ENCODE results near the gene DHRS12. TPM values are rescaled to one million over a fixed set of nuclear protein-coding genes. Genes with fewer than 3 reads are reported as not detected.

DHRS12 gene
- polyA plus RNA-seq, 1 experiment = 5.6 TPM

DNA sequence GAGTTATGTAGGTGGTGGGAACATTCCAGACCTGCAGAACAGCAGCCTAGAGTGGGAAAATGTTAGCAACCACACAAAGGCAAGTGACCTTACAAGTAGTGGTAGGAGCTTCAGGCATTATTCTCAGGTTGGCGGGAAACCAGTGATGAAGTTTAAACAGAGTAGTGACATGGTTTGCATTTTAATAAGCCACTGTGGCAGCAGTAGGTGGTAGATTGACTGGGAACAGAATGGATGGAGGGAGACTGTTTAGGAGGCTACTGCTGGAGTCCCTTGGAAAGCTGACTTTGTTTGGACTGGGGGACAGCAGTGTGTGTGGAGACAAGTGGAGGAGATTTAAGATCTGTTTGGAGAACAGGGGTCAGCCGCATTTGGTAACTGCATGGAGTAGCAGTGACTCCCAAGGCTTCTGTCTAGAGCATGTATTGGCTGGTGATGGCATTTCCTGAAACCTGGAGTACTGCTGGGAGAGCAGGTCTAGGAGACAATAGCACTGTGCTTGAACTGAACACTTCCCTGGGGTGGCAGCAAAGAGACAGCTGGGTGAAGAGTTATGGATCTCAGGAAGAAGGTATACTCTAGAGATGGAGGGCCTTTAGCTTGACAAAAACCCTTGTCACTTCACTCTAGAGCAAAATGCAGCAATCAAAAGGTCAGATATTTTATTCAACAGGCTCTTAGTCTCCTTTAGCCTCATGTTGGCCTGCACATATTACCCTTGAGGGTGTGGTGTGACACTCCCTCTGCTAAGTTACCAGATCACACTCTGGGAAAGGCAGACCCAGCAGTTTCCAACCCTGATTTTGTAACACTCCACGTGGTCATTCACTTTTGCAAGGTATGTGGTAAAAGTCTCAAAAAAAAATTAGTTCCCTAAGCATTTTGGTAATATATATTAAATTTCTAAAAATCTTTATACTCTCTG, 70.3 kb downstream of the DHRS12 start:
- TF ChIP-seq CTCF (IDR thresholded peaks at IDR 0.05; ENCODE audit: insufficient read depth, low read depth, low read length) = 0 out of 2 replicates have a peak, but pooled peaks have one; percentile 17
- H3K27me3 ChIP-seq (ENCODE audit: control insufficient read depth, insufficient read depth, low read length) = no peaks in the 10 kb centered on the region
- no peak overlapping the region for H3K4me3 ChIP-seq (ENCODE audit: low read depth, low read length)
- POLR2A ChIA-PET = no interaction called here
- CTCF ChIA-PET = interaction anchor here (0.9 to 1.2 kb wide), 4 partner anchors 10 to 108 kb away, joined by 3 to 4 read pairs (median 3); no protein-coding TSS in a partner anchor
- no peaks in the 10 kb centered on the region for H3K36me3 ChIP-seq (ENCODE audit: control insufficient read depth, insufficient read depth, low read length)
- DNase-seq (ENCODE audit: low read depth) = no peak

DNA sequence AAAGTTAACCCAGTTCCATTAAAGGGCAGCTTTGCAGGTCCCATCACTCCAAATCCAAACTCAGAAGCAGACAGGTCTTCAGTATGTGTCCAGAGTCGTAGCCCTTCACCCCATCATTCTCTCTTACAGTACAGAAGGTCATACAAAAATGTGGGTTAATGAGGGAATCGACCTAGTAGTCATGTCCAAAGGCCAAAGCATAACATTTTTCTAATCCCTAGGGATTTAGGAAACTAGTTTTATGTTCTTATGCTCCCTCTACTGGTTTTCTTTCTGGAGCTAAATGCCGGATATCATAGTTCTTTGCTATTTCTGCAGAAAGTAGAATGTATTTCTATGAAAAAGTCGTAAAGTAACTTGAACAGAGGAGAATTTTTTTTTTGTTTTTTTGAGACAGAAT, 72.2 kb downstream of the DHRS12 start:
- no peaks in the 10 kb centered on the region for H3K27me3 ChIP-seq (ENCODE audit: control insufficient read depth, insufficient read depth, low read length)
- ChIA-PET CTCF (interaction anchor here (0.6 to 1.9 kb wide), 23 partner anchors 8 to 303 kb away, joined by 3 to 7 read pairs (median 4); partner anchors contain the start of gene INTS6), POLR2A (interaction anchor here (0.7 kb wide), 1 partner anchor 118 kb away, joined by 4 read pairs; no protein-coding TSS in a partner anchor)
- H3K4me3 ChIP-seq (ENCODE audit: low read depth, low read length) = no peak overlapping the region
- H3K36me3 ChIP-seq (ENCODE audit: control insufficient read depth, insufficient read depth, low read length) = no peaks in the 10 kb centered on the region
- no peak for DNase-seq (ENCODE audit: low read depth)
- peak; percentile 51 for TF ChIP-seq CTCF (IDR thresholded peaks at IDR 0.05; ENCODE audit: insufficient read depth, low read depth, low read length)

GRCh38 chr13:51730927-51731326, 73.0 kb downstream of the DHRS12 start:
- TF ChIP-seq CTCF (IDR thresholded peaks at IDR 0.05; ENCODE audit: insufficient read depth, low read depth, low read length) = no peak
- no peaks in the 10 kb centered on the region for H3K27me3 ChIP-seq (ENCODE audit: control insufficient read depth, insufficient read depth, low read length)
- no peak for DNase-seq (ENCODE audit: low read depth)
- H3K36me3 ChIP-seq (ENCODE audit: control insufficient read depth, insufficient read depth, low read length) = no peaks in the 10 kb centered on the region
- no peak overlapping the region for H3K4me3 ChIP-seq (ENCODE audit: low read depth, low read length)
- ChIA-PET POLR2A (no interaction called here), CTCF (interaction anchor here (0.7 to 1.9 kb wide), 14 partner anchors 9 to 302 kb away, joined by 3 to 7 read pairs (median 4); partner anchors contain the start of gene INTS6)

- Histone ChIP-seq H3K4me3 (ENCODE audit: low read depth, low read length) (no peak overlapping the region), H3K27me3 (ENCODE audit: control insufficient read depth, insufficient read depth, low read length) (no peaks in the 10 kb centered on the region), H3K36me3 (ENCODE audit: control insufficient read depth, insufficient read depth, low read length) (no peaks in the 10 kb centered on the region)
- TF ChIP-seq CTCF (IDR thresholded peaks at IDR 0.05; ENCODE audit: insufficient read depth, low read depth, low read length) = no peak
- DNase-seq (ENCODE audit: low read depth) = no peak
- CTCF ChIA-PET = interaction anchor here (0.6 kb wide), 1 partner anchor 1975 kb away, joined by 3 read pairs; no protein-coding TSS in a partner anchor
- POLR2A ChIA-PET = no interaction called here
Observed at GRCh38 chr13:51729866-51730553, 74.0 kb downstream of the DHRS12 start.

GRCh38 chr13:51728972-51729371, 75.0 kb downstream of the DHRS12 start:
- no peak for TF ChIP-seq CTCF (IDR thresholded peaks at IDR 0.05; ENCODE audit: insufficient read depth, low read depth, low read length)
- DNase-seq (ENCODE audit: low read depth) = no peak
- CTCF ChIA-PET = interaction anchor here (0.8 to 1.6 kb wide), 2 partner anchors 140 to 284 kb away, joined by 3 to 5 read pairs; no protein-coding TSS in a partner anchor
- H3K4me3 ChIP-seq (ENCODE audit: low read depth, low read length) = no peak overlapping the region
- POLR2A ChIA-PET = interaction anchor here (0.5 to 0.6 kb wide), 2 partner anchors 21 to 411 kb away, joined by 5 to 6 read pairs; no protein-coding TSS in a partner anchor
- no peaks in the 10 kb centered on the region for H3K27me3 ChIP-seq (ENCODE audit: control insufficient read depth, insufficient read depth, low read length)
- no peaks in the 10 kb centered on the region for H3K36me3 ChIP-seq (ENCODE audit: control insufficient read depth, insufficient read depth, low read length)

All from BJ (cell line).